ENCODE data around the gene TAS2R1. TPM values are rescaled to one million over a fixed set of nuclear protein-coding genes. Genes with fewer than 3 reads are reported as not detected.

The TAS2R1 gene, protein sequence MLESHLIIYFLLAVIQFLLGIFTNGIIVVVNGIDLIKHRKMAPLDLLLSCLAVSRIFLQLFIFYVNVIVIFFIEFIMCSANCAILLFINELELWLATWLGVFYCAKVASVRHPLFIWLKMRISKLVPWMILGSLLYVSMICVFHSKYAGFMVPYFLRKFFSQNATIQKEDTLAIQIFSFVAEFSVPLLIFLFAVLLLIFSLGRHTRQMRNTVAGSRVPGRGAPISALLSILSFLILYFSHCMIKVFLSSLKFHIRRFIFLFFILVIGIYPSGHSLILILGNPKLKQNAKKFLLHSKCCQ
- not detected in 2 replicates for total RNA-seq

GRCh38 chr5:9630251-9630650 is at the start of gene TAS2R1:
Gene TAS2R1 (minus strand): TSS chr5:9630351. CDS start chr5:9630032, 319 bp downstream.

Other genes starting within 250 kb of the TAS2R1 start
- gene SEMA5A, start 84.3 kb downstream of the TAS2R1 start, total RNA-seq: 0.10 and 0.33 TPM in 2 replicates